GM04504 (cell line): ENCODE measurements around the gene SH3BGRL3.
"Not testable (repeated sequence)": the region's sequence is repeated elsewhere in the genome, so short reads cannot be mapped to it uniquely, and the experiment has no call there.

Experiments used
- DNase-seq: peaks from one replicate; pipeline ENCODE4 v3.0.0-alpha.2; 2012; ENCODE audit warnings: low read depth

The SH3BGRL3 gene

DNA sequence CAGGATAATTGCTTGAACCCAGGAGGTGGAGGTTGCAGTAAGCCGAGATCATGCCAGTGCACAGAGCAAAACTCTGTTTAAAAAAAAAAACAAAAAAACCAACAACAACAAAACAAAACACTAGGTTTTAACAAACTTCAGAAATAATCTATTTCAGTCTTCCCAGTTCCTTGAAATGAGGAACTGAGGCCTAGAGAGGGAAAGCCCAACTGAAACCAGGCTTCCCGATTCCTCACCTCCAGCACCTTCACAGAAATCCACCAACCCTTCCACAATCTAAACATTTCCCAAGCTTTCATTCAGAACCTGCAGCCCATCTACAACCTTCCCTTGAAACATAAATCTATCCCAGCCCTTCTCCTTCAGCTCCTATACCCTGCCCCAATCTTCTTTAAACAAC, 37.3 kb downstream of the SH3BGRL3 start:
- DNase-seq = no peak

DNA sequence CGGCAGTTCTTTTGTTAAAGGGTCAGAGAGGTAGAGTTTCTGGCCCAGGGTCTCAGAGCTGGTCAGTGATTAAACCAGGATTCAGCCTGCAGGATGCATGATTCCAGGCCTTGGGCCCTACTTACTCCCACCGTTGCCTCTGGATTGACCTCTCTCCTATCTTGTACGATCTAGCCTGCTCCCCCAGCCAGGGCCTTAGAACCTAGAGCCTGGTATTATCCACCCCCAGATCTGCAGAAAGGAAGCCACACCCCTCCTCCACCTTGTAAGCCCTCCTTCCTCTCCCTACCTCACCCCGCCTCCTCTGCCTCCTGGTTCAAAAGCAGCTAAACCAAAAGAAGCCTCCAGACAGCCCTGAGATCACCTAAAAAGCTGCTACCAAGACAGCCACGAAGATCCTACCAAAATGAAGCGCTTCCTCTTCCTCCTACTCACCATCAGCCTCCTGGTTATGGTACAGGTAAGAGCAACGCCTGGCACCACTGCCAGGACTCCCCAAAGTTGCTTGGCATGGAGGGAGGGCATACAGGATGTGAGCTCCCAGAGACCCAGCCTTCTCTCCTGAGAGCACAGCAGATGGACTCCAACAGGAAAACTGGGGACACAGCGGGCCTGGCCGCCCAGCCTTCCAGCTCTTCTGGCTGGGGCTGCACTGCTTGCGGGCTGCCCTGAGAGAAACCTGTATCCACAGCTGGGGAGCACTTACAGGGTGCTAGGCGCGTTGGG, 37.9 kb downstream of the SH3BGRL3 start, which contains the start of gene CD52:
Gene CD52 (plus strand): TSS at position 347 of the 726 bp plus-strand sequence. CDS start 60 bp downstream, at position 407.
- no peak for DNase-seq

GRCh38 chr1:26318338-26319064, 38.6 kb downstream of the SH3BGRL3 start:
- no peak for DNase-seq

- no peak for DNase-seq
These were observed 41.0 kb downstream of the SH3BGRL3 start for GRCh38 chr1:26320896-26321295.

DNA sequence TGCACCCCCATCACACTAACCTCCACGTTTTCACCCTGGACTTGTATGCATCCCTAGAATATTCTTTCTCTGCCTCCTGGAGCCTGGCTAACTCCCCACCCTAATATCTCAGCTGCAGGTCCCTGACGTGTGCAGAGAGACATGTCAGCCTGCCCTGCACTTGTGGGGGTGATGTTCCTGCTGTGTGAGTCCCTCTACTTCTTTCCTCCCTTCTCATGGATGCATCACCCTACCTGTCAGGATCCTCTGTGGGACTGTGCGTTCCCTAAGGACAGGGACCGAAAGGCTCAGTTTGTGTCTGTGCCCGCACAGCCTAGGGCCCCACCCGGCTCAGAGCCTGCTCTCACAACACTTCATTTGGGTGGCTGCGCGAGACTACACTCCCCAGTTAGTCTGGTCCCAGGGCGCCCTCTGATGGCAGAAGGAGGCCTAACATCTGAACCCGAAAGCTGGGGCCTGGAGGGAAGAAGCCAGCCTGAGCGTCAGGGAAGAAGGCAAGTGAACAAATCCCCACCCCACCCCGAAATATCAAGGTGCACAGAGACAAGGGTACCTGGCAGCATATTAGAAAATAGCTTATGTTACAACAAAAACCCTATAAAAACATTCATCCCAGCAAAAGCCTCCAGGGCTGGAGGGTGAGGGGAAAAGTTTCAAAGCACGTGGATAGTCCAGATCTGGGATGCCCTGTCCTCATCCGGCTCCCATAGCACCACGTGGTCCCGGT, 41.6 kb downstream of the SH3BGRL3 start:
- DNase-seq = peak; percentile 63

GRCh38 chr1:26322042-26322331, 42.1 kb downstream of the SH3BGRL3 start:
- DNase-seq = no peak

- no peak for DNase-seq
These were observed 43.5 kb downstream of the SH3BGRL3 start for GRCh38 chr1:26323382-26323781.

- no peak for DNase-seq
These were observed 44.7 kb downstream of the SH3BGRL3 start for GRCh38 chr1:26324550-26324949.

- DNase-seq = no peak
These were observed 48.1 kb downstream of the SH3BGRL3 start for GRCh38 chr1:26327956-26328362.

DNA sequence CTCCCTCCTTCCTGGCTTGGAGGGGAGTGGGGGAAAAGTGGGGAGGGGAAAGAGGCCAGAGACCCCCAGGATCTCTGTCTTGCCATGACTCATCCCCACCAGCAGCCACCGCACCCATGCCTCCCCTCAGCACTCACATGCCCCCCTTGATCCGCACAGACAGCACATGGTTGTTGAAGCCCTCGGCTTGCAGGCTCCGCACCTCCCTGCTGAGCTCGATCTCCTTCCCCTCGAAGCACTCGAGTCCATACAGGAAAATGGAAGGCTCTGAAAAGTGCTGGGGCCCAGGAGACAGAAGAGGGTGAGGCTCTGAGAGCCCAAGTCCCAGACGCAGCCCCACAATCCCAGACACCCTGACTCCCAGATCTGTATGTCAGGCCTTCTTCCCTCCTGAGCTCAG, 48.7 kb downstream of the SH3BGRL3 start:
- no peak for DNase-seq

DNA sequence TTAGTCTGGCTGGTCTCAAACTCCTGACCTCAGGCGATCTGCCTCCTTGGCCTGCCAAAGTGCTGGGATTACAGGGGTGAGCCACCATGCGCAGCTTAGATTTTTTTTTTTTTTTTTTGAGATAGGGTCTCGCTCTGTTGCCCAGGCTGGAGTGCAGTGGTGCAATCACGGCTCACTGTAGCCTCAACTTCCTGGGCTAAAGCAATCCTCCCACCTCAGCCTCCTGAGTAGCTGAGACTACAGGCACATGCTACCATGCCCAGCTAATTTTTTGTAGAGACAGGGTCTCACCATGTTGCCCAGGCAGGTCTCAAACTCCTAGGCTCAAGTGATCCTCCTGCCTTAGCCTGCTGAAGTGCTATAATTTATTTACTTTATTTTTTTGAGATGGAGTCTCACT, 49.5 kb downstream of the SH3BGRL3 start:
- not testable (repeated sequence) for DNase-seq

DNA sequence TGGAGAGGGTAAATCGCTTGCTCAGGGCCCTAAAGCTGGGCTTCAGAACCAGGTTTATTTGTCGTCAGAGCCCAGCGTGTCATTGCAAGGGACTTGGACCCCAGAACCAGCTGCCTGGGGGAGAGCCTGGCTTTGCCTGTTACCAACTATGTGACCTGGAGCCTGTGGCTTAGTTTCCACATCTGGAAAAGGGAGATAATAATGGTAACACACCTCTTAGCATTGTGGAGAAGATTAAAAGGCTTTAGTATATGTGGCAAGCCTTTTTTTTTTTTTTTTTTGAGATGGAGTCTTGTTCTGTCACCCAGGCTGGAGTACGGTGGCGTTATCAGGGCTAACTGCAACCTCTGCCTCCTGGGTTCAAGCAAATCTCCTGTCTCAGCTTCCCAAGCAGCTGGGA, 50.4 kb downstream of the SH3BGRL3 start:
- no peak for DNase-seq
